ENCODE measurements around the gene FAM167B. TPM values are rescaled to one million over a fixed set of nuclear protein-coding genes. Genes with fewer than 3 reads are reported as not detected.
"Not testable (repeated sequence)": the region's sequence is repeated elsewhere in the genome, so short reads cannot be mapped to it uniquely, and the experiment has no call there.

FAM167B gene
- total RNA-seq, 2 donors from 2014 or later: 0.99 to 1.1 TPM

- peak overlapping the region; percentile 75 for H3K27ac Mint-ChIP-seq
- H3K9me3 Mint-ChIP-seq: peaks cover 3% of the 10 kb centered on the region
- peaks cover 29% of the 10 kb centered on the region for H3K4me1 Mint-ChIP-seq
- peak; percentile 72 for ATAC-seq (replicated peaks)
- no peaks in the 10 kb centered on the region for H3K27me3 Mint-ChIP-seq
- peaks cover 65% of the 10 kb centered on the region for H3K36me3 Mint-ChIP-seq (ENCODE audit: low read depth)
- peak overlapping the region; percentile 62 for H3K4me3 Mint-ChIP-seq
Observed at GRCh38 chr1:32263744-32264143, 16.7 kb downstream of the FAM167B start.

GRCh38 chr1:32265846-32266245 is 18.8 kb downstream of the FAM167B start:
- Mint-ChIP-seq H3K4me3 (peak overlapping the region; percentile 77), H3K4me1 (peaks cover 23% of the 10 kb centered on the region), H3K9me3 (peaks cover 3% of the 10 kb centered on the region), H3K27me3 (no peaks in the 10 kb centered on the region), H3K36me3 (ENCODE audit: low read depth) (peaks cover 61% of the 10 kb centered on the region), H3K27ac (peak overlapping the region; percentile 89)
- ATAC-seq (replicated peaks): no peak

- no peaks in the 10 kb centered on the region for H3K27me3 Mint-ChIP-seq
- peak overlapping the region; percentile 94 for H3K27ac Mint-ChIP-seq
- H3K4me1 Mint-ChIP-seq: peaks cover 30% of the 10 kb centered on the region
- peaks cover 64% of the 10 kb centered on the region for H3K36me3 Mint-ChIP-seq (ENCODE audit: low read depth)
- peak overlapping the region; percentile 77 for H3K4me3 Mint-ChIP-seq
- peak; percentile 64 for ATAC-seq (replicated peaks)
- H3K9me3 Mint-ChIP-seq: peaks cover 3% of the 10 kb centered on the region
Observed at GRCh38 chr1:32266921-32267591, 20.0 kb downstream of the FAM167B start.

- Mint-ChIP-seq H3K27me3 (no peaks in the 10 kb centered on the region), H3K27ac (no peak overlapping the region), H3K4me3 (no peak overlapping the region), H3K4me1 (peaks cover 47% of the 10 kb centered on the region), H3K36me3 (ENCODE audit: low read depth) (peaks cover 73% of the 10 kb centered on the region), H3K9me3 (peaks cover 3% of the 10 kb centered on the region)
- ATAC-seq (replicated peaks): no peak
Observed at GRCh38 chr1:32269744-32270143, 22.7 kb downstream of the FAM167B start.

GRCh38 chr1:32272557-32273390 is 25.8 kb downstream of the FAM167B start:
- Mint-ChIP-seq H3K27me3 (no peaks in the 10 kb centered on the region), H3K9me3 (no peaks in the 10 kb centered on the region), H3K27ac (peak overlapping the region; percentile 98), H3K4me1 (peaks cover 31% of the 10 kb centered on the region), H3K4me3 (peak overlapping the region; percentile 85), H3K36me3 (ENCODE audit: low read depth) (peaks cover 79% of the 10 kb centered on the region)
- ATAC-seq (replicated peaks): peak; percentile 29

- Mint-ChIP-seq H3K27ac (peak overlapping the region; percentile 98), H3K4me3 (peak overlapping the region; percentile 85), H3K9me3 (no peaks in the 10 kb centered on the region), H3K36me3 (ENCODE audit: low read depth) (peaks cover 87% of the 10 kb centered on the region), H3K4me1 (peaks cover 31% of the 10 kb centered on the region), H3K27me3 (no peaks in the 10 kb centered on the region)
- peak; percentile 91 for ATAC-seq (replicated peaks)
Observed at GRCh38 chr1:32273391-32274208, 26.6 kb downstream of the FAM167B start.

- H3K4me3 Mint-ChIP-seq: peak overlapping the region; percentile 85
- peak overlapping the region; percentile 98 for H3K27ac Mint-ChIP-seq
- no peaks in the 10 kb centered on the region for H3K27me3 Mint-ChIP-seq
- H3K4me1 Mint-ChIP-seq: peaks cover 31% of the 10 kb centered on the region
- H3K9me3 Mint-ChIP-seq: no peaks in the 10 kb centered on the region
- ATAC-seq (replicated peaks): no peak
- peaks cover 94% of the 10 kb centered on the region for H3K36me3 Mint-ChIP-seq (ENCODE audit: low read depth)
Observed at GRCh38 chr1:32274646-32275340, 27.8 kb downstream of the FAM167B start.

GRCh38 chr1:32275424-32275823 is 28.4 kb downstream of the FAM167B start:
- Mint-ChIP-seq H3K4me1 (peaks cover 31% of the 10 kb centered on the region), H3K4me3 (no peak overlapping the region)

GRCh38 chr1:32276032-32276782 is 29.2 kb downstream of the FAM167B start:
- Mint-ChIP-seq H3K4me3 (no peak overlapping the region), H3K27me3 (no peaks in the 10 kb centered on the region), H3K27ac (peak overlapping the region; percentile 30), H3K4me1 (peaks cover 30% of the 10 kb centered on the region), H3K36me3 (ENCODE audit: low read depth) (peaks cover 99% of the 10 kb centered on the region), H3K9me3 (no peaks in the 10 kb centered on the region)
- no peak for ATAC-seq (replicated peaks)

More at GRCh38 chr1:32275424-32275823, 28.4 kb downstream of the FAM167B start:
- ATAC-seq (replicated peaks): no peak
- H3K36me3 Mint-ChIP-seq (ENCODE audit: low read depth): peaks cover 96% of the 10 kb centered on the region
- no peak overlapping the region for H3K27ac Mint-ChIP-seq
- no peaks in the 10 kb centered on the region for H3K9me3 Mint-ChIP-seq
- H3K27me3 Mint-ChIP-seq: no peaks in the 10 kb centered on the region

GRCh38 chr1:32284777-32285176 is 37.8 kb downstream of the FAM167B start:
- ATAC-seq (replicated peaks); H3K4me1 Mint-ChIP-seq; H3K27me3 Mint-ChIP-seq; H3K27ac Mint-ChIP-seq; H3K9me3 Mint-ChIP-seq; H3K4me3 Mint-ChIP-seq: not testable (repeated sequence)
- peaks cover 77% of the 10 kb centered on the region for H3K36me3 Mint-ChIP-seq (ENCODE audit: low read depth)

GRCh38 chr1:32285658-32286057 is 38.6 kb downstream of the FAM167B start:
- H3K9me3 Mint-ChIP-seq: no peaks in the 10 kb centered on the region
- H3K4me3 Mint-ChIP-seq: no peak overlapping the region
- no peaks in the 10 kb centered on the region for H3K4me1 Mint-ChIP-seq
- H3K27ac Mint-ChIP-seq: no peak overlapping the region
- no peaks in the 10 kb centered on the region for H3K27me3 Mint-ChIP-seq
- no peak for ATAC-seq (replicated peaks)
- H3K36me3 Mint-ChIP-seq (ENCODE audit: low read depth): peaks cover 68% of the 10 kb centered on the region

- Mint-ChIP-seq H3K4me1 (peaks cover 3% of the 10 kb centered on the region), H3K27me3 (no peaks in the 10 kb centered on the region), H3K36me3 (ENCODE audit: low read depth) (peaks cover 59% of the 10 kb centered on the region), H3K9me3 (no peaks in the 10 kb centered on the region), H3K27ac (no peak overlapping the region), H3K4me3 (no peak overlapping the region)
- ATAC-seq (replicated peaks): no peak
Observed at GRCh38 chr1:32286763-32287162, 39.7 kb downstream of the FAM167B start.

- Mint-ChIP-seq H3K36me3 (ENCODE audit: low read depth) (peaks cover 58% of the 10 kb centered on the region), H3K27me3 (no peaks in the 10 kb centered on the region), H3K9me3 (no peaks in the 10 kb centered on the region), H3K4me1 (peaks cover 8% of the 10 kb centered on the region), H3K27ac (no peak overlapping the region), H3K4me3 (no peak overlapping the region)
- ATAC-seq (replicated peaks): no peak
Observed at GRCh38 chr1:32289256-32289655, 42.2 kb downstream of the FAM167B start.
